ENCODE measurements around the gene ZNF839.

- TF ChIP-seq CTCF (IDR thresholded peaks at IDR 0.05; ENCODE audit: borderline replicate concordance, extremely low read depth, low read length, poor library complexity, severe bottlenecking) (no peak), EZH2 (IDR thresholded peaks at IDR 0.05; ENCODE audit: borderline replicate concordance, low read depth, low read length, severe bottlenecking) (no peak)
Observed at GRCh38 chr14:102278631-102278935, 41.0 kb upstream of the ZNF839 start.
